Psoas muscle (tissue), 8 donors: ENCODE data around the gene TEDC2. TPM values are rescaled to one million over a fixed set of nuclear protein-coding genes. Genes with fewer than 3 reads are reported as not detected.

Source experiments
- ATAC-seq, 4 donors: fragments of 200-7000 bp; cut with Tn5 transposase; one replicate each; pipeline ENCODE4 v1.9.1; 2020; ENCODE audit warnings: moderate library complexity in 3 of 4, mild to moderate bottlenecking in 2 of 4
- DNase-seq, 2 donors: peaks; one replicate each; pipeline ENCODE4 v3.0.0-alpha.2; 2020
- H3K27ac ChIP-seq: fragments of 200-600 bp; one replicate; pipeline ENCODE4 v1.8.0; 2022
- H3K27me3 ChIP-seq, 3 donors: fragments of 200-600 bp in 1 of 3; one replicate each; pipeline versions ENCODE4 v1.6.1 to v1.8.0; 2013 to 2022; ENCODE audit warnings: low read length in 2 of 3, mild to moderate bottlenecking in 2 of 3, moderate library complexity in 1 of 3; ENCODE audit not compliant: insufficient read depth in 3 of 3
- H3K36me3 ChIP-seq, 2 donors: fragments of 200-600 bp in 1 of 2; one replicate each; pipeline versions ENCODE4 v1.6.1 to v1.8.0; 2013 to 2022; ENCODE audit warnings: low read depth in 1 of 2, mild to moderate bottlenecking in 1 of 2, moderate library complexity in 1 of 2; ENCODE audit not compliant: insufficient read depth in 1 of 2
- H3K4me1 ChIP-seq: fragments of 200-600 bp; one replicate; pipeline ENCODE4 v1.8.0; 2022
- H3K4me3 ChIP-seq: fragments of 200-600 bp; one replicate; pipeline ENCODE4 v1.8.0; 2022; ENCODE audit warnings: mild to moderate bottlenecking
- H3K9me3 ChIP-seq: fragments of 200-600 bp; one replicate; pipeline ENCODE4 v1.8.0; 2022
- CTCF ChIP-seq: fragments of 200-600 bp; IDR thresholded peaks from one replicate; pipeline ENCODE4 v1.8.0; 2022; ENCODE audit warnings: antibody characterized with exemption
- WGBS, 3 donors: extraction: QIAGEN DNeasy Blood & Tissue Kit; methylation state at CpG; one replicate each; pipeline versions ENCODE4 v1.1.6 to v1.1.7; 2013; 5-methylcytosine and 5-hydroxymethylcytosine counted together
- intact Hi-C, 2 donors: fragments of 100-400 bp; cut with DNase I; formaldehyde crosslinking; loops; one replicate each; pipeline versions ENCODE4 v1.11.0 to v1.14.2; 2022
- long read RNA-seq, 2 donors: library from polyadenylated mRNA; unstranded; transcript quantifications; one replicate each; pipeline ENCODE4 v2.0.0, GENCODE V29; 2021
- polyA plus RNA-seq, 3 donors: library from polyadenylated mRNA; stranded (reverse); fragments of 200-250 nt; gene quantifications; one replicate each; pipeline ENCODE4 v1.2.3, GENCODE V29; 2013
- total RNA-seq, 4 donors: library from RNA; stranded (reverse); fragmentation: NEBNext Ultra II Directional in 2 of 4; extraction: Animal tissue kit (Norgen Biotek cat#: 25700) in 2 of 4; gene quantifications; one replicate each; pipeline versions ENCODE4 v1.2.1 to v1.2.4, GENCODE V29; 2021 to 2023
- donor health status: healthy with polysubstance abuse.
- donor health status: DM: no; HTN: no; CAD: no; lungs with moderate emphysema.
- donor health status: Bipolar disorder and iron deficiency.
- donor health status: healthy.
- donor health status: DM: yes; HTN: yes; CAD: no.
- donor health status: DM: no; HTN: no; CAD: no.
- donor health status: DM: no; HTN: no; CAD: no.
- donor health status: DM: yes; HTN: yes; CAD: no.

TEDC2 gene
- total RNA-seq (1 to 10 TPM in 1 of 4 donors, under 1 TPM in 3; 0.25 to 1.1 (median 0.47) TPM), polyA plus RNA-seq (1 to 10 TPM in 2 of 3 donors, under 1 TPM in 1; 0.34 to 3.0 (median 1.2) TPM)
- long read RNA-seq, donor 1 = 0 reads
- long read RNA-seq, donor 2 = 0 reads

- intact Hi-C loops = no loop called here
- DNase-seq (peak; percentile 97 to 98), ATAC-seq (peak; percentile 98 to 100 (median 99))
- Histone ChIP-seq H3K27me3 (no peaks in the 10 kb centered on the region), H3K27ac (peak within 1 kb of the TSS; percentile 46), H3K4me1 (peaks cover 8% of the 10 kb centered on the region), H3K36me3 (no peaks in the 10 kb centered on the region), H3K4me3 (peak within 1 kb of the TSS; percentile 77), H3K9me3 (no peaks in the 10 kb centered on the region)
- no peak for TF ChIP-seq CTCF
- WGBS, 3 donors = 0 to 1% (median 0%) methylated on average over 51 to 66 of the region's 66 CpGs
These were observed at the start of gene TEDC2 for GRCh38 chr16:2459647-2460390. TSS of gene TEDC2 (plus strand) at chr16:2460109. CDS start at chr16:2460145, 36 bp downstream.

GRCh38 chr16:2415085-2415484 is 44.8 kb upstream of the TEDC2 start:
- H3K36me3 ChIP-seq = no peaks in the 10 kb centered on the region
- H3K27ac ChIP-seq = no peak overlapping the region
- intact Hi-C loops = loop anchor here in 1 of 2 donors (10.0 kb wide), 1 partner anchor 130 kb away; no protein-coding TSS in a partner anchor
- no peaks in the 10 kb centered on the region for H3K4me1 ChIP-seq
- no peaks in the 10 kb centered on the region for H3K9me3 ChIP-seq
- no peak for TF ChIP-seq CTCF
- no peak for DNase-seq
- WGBS, 3 donors = 40 to 45% (median 42%) methylated on average over 2 of the region's 2 CpGs
- no peaks in the 10 kb centered on the region for H3K27me3 ChIP-seq
- no peak for ATAC-seq
- no peak overlapping the region for H3K4me3 ChIP-seq

GRCh38 chr16:2420035-2420434 is 39.9 kb upstream of the TEDC2 start:
- DNase-seq (no peak), ATAC-seq (no peak)
- no peaks in the 10 kb centered on the region for H3K9me3 ChIP-seq
- no peak for TF ChIP-seq CTCF
- no peaks in the 10 kb centered on the region for H3K36me3 ChIP-seq
- H3K27me3 ChIP-seq = no peaks in the 10 kb centered on the region
- H3K4me1 ChIP-seq = no peaks in the 10 kb centered on the region
- intact Hi-C loops = no loop called here
- H3K4me3 ChIP-seq = no peak overlapping the region
- no peak overlapping the region for H3K27ac ChIP-seq

- WGBS, 3 donors = 83 to 85% (median 83%) methylated on average over 7 of the region's 7 CpGs
- Histone ChIP-seq H3K36me3 (no peaks in the 10 kb centered on the region), H3K27me3 (no peaks in the 10 kb centered on the region), H3K27ac (no peak overlapping the region), H3K4me3 (no peak overlapping the region), H3K9me3 (no peaks in the 10 kb centered on the region), H3K4me1 (no peaks in the 10 kb centered on the region)
- TF ChIP-seq CTCF = no peak
- intact Hi-C loops = no loop called here
- DNase-seq (no peak), ATAC-seq (no peak)
These were observed 37.6 kb upstream of the TEDC2 start for GRCh38 chr16:2422123-2422867.
